Esophagus squamous epithelium (tissue), 5 donors: ENCODE results near the gene MICU2. TPM values are rescaled to one million over a fixed set of nuclear protein-coding genes. Genes with fewer than 3 reads are reported as not detected.

Experiments used
- DNase-seq: peaks from one replicate; lab custom pipeline; 2025; lab: John Stamatoyannopoulos, UW
- H3K27ac ChIP-seq, 4 donors: fragments of 200-600 bp; sonication (generic); one replicate each; pipeline ENCODE4 v1.5.1; 2016 to 2019; ENCODE audit warnings: mild to moderate bottlenecking in 1 of 4
- H3K27me3 ChIP-seq, 4 donors: fragments of 200-600 bp; sonication (generic); 1 replicate in 3 of 4; 2 replicates in 1 of 4; pipeline versions ENCODE4 v1.5.1 to v1.6.0; 2017 to 2021; ENCODE audit warnings: antibody characterized with exemption in 1 of 4
- H3K36me3 ChIP-seq, 3 donors: fragments of 200-600 bp; sonication (generic); one replicate each; pipeline ENCODE4 v1.5.1; 2016 to 2019
- H3K4me1 ChIP-seq, 3 donors: fragments of 200-600 bp; sonication (generic); one replicate each; pipeline ENCODE4 v1.5.1; 2017 to 2019
- H3K4me3 ChIP-seq, 4 donors: fragments of 200-600 bp; sonication (generic); 1 replicate in 3 of 4; 2 replicates in 1 of 4; pipeline ENCODE4 v1.5.1; 2016 to 2019; ENCODE audit warnings: mild to moderate bottlenecking in 2 of 4, moderate library complexity in 1 of 4
- H3K9me3 ChIP-seq, 3 donors: fragments of 200-600 bp; sonication (generic); one replicate each; pipeline ENCODE4 v1.5.1; 2016 to 2019
- POLR2A ChIP-seq, 4 donors: fragments of 450-650 bp; IDR thresholded peaks; one replicate each; pipeline ENCODE4 v1.6.1; 2017; ENCODE audit warnings: antibody characterized with exemption in 4 of 4, mild to moderate bottlenecking in 4 of 4, moderate library complexity in 3 of 4
- WGBS, 2 donors: methylation state at CpG; one replicate each; pipeline ENCODE4 v1.1.5; 2018; 5-methylcytosine and 5-hydroxymethylcytosine counted together
- intact Hi-C: fragments of 100-400 bp; cut with DNase I; formaldehyde crosslinking; loops from one replicate; pipeline ENCODE4 v1.15.0; 2022
- total RNA-seq, 4 donors: library from RNA; depleted of rRNA; stranded (reverse); fragments of >200 nt; gene quantifications; one replicate each; pipeline ENCODE4 v1.1.0, GENCODE V29; 2016
- TF ChIP-seq, protein P1 (sequence below), 6 experiments: fragments of 450-650 bp in 4 of 6; fragments of 200-600 bp in 2 of 6; sonication (generic) in 2 of 6; IDR thresholded peaks; one replicate each; pipeline ENCODE4 v1.5.1; 2016 to 2019; ENCODE audit warnings: antibody characterized with exemption in 6 of 6, mild to moderate bottlenecking in 4 of 6, moderate library complexity in 4 of 6
- donor health status: DM: yes; HTN: yes; CAD: no.

MICU2 gene, protein sequence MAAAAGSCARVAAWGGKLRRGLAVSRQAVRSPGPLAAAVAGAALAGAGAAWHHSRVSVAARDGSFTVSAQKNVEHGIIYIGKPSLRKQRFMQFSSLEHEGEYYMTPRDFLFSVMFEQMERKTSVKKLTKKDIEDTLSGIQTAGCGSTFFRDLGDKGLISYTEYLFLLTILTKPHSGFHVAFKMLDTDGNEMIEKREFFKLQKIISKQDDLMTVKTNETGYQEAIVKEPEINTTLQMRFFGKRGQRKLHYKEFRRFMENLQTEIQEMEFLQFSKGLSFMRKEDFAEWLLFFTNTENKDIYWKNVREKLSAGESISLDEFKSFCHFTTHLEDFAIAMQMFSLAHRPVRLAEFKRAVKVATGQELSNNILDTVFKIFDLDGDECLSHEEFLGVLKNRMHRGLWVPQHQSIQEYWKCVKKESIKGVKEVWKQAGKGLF
- total RNA-seq: 10 to 100 TPM; 48.4 to 61.6 (median 51.9) TPM

DNA sequence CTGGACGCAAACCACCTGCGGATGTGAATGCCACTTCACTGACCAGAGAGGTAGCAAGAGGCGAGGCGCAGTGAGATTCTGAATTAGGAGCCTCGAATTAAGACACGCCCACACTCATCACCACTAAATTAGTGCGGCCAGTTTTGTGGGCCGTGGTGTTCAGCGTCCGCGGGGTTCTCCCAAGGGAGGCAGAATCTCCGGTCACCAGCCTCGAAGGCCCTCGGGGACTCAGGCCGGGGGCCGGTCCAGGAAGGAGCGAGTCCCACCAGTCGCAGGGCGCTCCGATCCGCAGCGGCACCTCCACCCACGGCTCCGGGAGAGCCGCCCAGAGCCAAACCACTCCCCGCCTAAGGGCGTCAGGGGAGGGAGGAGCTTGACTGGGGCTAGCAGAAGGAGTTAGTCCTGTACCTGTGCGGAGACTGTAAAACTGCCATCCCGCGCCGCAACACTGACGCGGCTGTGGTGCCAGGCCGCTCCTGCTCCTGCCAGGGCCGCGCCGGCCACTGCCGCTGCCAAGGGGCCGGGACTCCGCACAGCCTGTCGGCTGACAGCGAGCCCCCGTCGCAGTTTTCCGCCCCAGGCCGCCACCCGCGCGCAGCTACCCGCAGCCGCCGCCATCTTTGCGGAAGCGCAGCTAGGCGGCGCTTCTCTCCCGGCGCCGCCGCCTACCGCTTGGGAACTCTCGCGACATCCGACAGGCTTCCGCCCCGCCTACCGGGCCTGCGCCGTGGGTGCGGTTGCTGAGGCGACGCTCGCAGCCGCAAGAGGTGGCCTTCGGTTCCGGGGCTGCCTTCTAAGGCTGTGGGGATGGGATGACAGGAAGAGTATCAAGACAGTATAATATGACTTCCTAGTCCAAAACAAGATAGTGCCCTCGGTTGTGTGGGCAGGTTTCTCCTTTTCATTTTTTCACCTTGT lies at the start of gene MICU2:
Gene MICU2 (minus strand): TSS at position 640 of the 918 bp plus-strand sequence. CDS start 22 bp downstream, at position 618.
- Histone ChIP-seq H3K9me3 (no peaks in the 10 kb centered on the region), H3K27me3 (peaks cover 0 to 31% (median 0%) of the 10 kb centered on the region in 4 donors), H3K36me3 (peaks cover 0 to 9% (median 0%) of the 10 kb centered on the region in 3 donors), H3K27ac (peak within 1 kb of the TSS; percentile 87 to 98 (median 96)), H3K4me1 (peaks cover 0 to 27% (median 8%) of the 10 kb centered on the region in 3 donors), H3K4me3 (peak within 1 kb of the TSS; percentile 69 to 89 (median 76))
- 2% methylated on average over 9 to 15 of the region's 77 CpGs for WGBS, 2 donors
- intact Hi-C loops: no loop called here
- TF ChIP-seq, protein P1, sequence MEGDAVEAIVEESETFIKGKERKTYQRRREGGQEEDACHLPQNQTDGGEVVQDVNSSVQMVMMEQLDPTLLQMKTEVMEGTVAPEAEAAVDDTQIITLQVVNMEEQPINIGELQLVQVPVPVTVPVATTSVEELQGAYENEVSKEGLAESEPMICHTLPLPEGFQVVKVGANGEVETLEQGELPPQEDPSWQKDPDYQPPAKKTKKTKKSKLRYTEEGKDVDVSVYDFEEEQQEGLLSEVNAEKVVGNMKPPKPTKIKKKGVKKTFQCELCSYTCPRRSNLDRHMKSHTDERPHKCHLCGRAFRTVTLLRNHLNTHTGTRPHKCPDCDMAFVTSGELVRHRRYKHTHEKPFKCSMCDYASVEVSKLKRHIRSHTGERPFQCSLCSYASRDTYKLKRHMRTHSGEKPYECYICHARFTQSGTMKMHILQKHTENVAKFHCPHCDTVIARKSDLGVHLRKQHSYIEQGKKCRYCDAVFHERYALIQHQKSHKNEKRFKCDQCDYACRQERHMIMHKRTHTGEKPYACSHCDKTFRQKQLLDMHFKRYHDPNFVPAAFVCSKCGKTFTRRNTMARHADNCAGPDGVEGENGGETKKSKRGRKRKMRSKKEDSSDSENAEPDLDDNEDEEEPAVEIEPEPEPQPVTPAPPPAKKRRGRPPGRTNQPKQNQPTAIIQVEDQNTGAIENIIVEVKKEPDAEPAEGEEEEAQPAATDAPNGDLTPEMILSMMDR (IDR thresholded peaks at IDR 0.05): peak in 3 of 6 experiments; percentile 32 to 44 (median 43)
- peak in 3 of 4 donors; percentile 80 to 97 (median 90) for TF ChIP-seq POLR2A (IDR thresholded peaks at IDR 0.05)
- peak; percentile 44 for DNase-seq

DNA sequence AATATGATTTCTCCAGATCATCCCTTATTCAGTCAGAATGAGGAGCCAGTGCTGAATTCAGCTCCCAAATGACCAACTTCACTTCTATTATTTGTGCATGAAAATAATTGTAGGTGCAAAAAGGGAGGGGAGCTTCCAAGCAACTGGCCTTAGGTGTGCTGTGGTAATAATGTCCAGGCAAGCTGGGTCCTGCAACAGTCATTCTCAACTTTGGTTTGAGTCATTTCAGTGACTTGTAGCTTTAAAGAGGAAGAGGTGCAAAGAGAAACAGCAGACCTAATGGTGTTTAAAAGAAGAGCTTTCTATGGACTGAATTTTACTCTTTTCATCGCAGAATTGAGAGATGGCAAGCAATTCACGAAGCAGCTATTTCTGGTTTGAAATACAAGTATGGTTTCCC lies 37.7 kb upstream of the MICU2 start:
- DNase-seq: no peak
- intact Hi-C loops: no loop called here
- Histone ChIP-seq H3K27me3 (no peaks in the 10 kb centered on the region), H3K9me3 (no peaks in the 10 kb centered on the region), H3K27ac (no peak overlapping the region), H3K4me3 (no peak overlapping the region), H3K4me1 (peaks cover 0 to 13% (median 7%) of the 10 kb centered on the region in 3 donors), H3K36me3 (no peaks in the 10 kb centered on the region)
- WGBS, 2 donors: 49 to 65% methylated on average over 2 of the region's 2 CpGs
- TF ChIP-seq, protein P1 (IDR thresholded peaks at IDR 0.05): no peak
- TF ChIP-seq POLR2A (IDR thresholded peaks at IDR 0.05): no peak

DNA sequence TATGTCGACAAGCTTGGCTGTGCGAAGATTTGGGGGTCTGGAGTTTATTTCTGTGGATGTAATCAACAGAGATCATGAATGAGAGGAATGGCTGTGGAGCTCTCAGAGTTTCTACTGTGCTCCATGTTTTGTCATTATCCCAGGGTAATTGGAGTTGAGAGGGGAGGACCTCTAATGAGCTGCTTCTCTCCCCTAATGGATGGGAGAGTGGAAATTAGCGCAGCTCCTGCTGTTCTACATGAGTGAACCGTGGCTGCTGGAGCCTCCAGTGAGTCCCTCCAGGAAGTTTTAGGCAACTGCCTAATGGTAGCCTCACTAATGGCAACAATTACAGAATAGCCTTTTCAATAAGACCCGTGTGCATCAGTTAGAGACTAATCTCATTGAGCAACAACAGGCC lies 35.6 kb upstream of the MICU2 start:
- intact Hi-C loops: loop anchor here (10.0 kb wide), 1 partner anchor 635 kb away; no protein-coding TSS in a partner anchor
- Histone ChIP-seq H3K9me3 (no peaks in the 10 kb centered on the region), H3K4me3 (no peak overlapping the region), H3K27me3 (peaks cover 0 to 3% (median 0%) of the 10 kb centered on the region in 4 donors), H3K27ac (no peak overlapping the region), H3K36me3 (no peaks in the 10 kb centered on the region), H3K4me1 (peaks cover 0 to 13% (median 7%) of the 10 kb centered on the region in 3 donors)
- TF ChIP-seq POLR2A (IDR thresholded peaks at IDR 0.05): no peak
- TF ChIP-seq, protein P1 (IDR thresholded peaks at IDR 0.05): no peak
- 75 to 95% methylated on average over 3 to 5 of the region's 5 CpGs for WGBS, 2 donors
- no peak for DNase-seq

DNA sequence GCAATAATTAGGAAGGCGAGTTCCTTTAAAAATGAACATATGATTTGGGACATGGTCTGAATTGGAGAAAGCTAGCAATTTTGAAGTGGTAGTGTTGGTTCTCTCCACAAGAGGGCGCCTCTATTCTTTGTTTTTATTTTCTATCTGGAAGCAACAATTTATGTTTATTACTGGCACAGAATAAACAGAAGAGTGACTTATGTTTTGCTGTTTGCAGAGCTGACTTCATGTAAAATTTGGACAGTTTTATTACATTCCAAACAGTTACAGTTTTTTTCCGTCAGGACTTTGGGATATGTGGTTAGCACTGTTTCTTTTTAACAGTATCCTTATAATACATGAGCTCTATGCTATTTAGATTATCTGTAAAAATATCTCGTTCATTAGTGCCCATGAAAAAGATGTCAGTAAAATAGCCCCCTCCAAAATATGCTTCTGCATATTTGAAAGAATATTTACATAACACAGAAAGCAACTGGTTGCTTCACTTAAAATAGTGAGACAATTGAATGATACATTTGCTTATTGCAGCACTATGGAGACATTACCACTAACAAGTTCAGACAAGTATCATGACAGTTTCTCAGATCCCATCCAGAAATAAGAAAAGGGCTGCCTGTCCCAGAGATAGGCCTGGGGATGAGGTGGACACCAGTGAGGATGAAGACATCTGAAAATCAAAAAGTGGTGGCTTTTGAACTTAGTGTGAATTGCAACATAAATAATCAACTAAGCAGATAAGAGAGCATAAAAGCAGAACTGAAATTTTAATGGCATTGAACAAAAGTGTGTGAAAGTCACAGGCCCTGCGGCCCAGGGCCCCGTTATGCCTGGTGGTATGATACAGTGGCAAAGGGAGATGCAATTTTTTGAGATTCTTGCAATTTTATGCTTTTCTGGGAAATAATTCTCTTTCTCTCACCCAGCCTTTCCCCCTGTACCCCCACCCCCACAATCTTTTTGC lies 34.6 kb upstream of the MICU2 start:
- intact Hi-C loops: loop anchor here (10.0 kb wide), 1 partner anchor 636 kb away; no protein-coding TSS in a partner anchor
- TF ChIP-seq, protein P1 (IDR thresholded peaks at IDR 0.05): peak; percentile 51 to 80 (median 74)
- no peak for TF ChIP-seq POLR2A (IDR thresholded peaks at IDR 0.05)
- Histone ChIP-seq H3K27ac (no peak overlapping the region), H3K4me1 (peaks cover 0 to 13% (median 7%) of the 10 kb centered on the region in 3 donors), H3K9me3 (no peaks in the 10 kb centered on the region), H3K4me3 (no peak overlapping the region), H3K27me3 (peaks cover 0 to 3% (median 0%) of the 10 kb centered on the region in 4 donors), H3K36me3 (no peaks in the 10 kb centered on the region)
- DNase-seq: no peak
- 35 to 43% methylated on average over 6 of the region's 6 CpGs for WGBS, 2 donors
